GM20431 (cell line): ENCODE data around the gene ATP6V1C2.
"Not testable (repeated sequence)": the region's sequence is repeated elsewhere in the genome, so short reads cannot be mapped to it uniquely, and the experiment has no call there.

Experiments
- in situ Hi-C: fragments of 300-500 bp; cut with MseI, MboI; formaldehyde crosslinking; loops from one replicate; pipeline ENCODE4 v1.15.0; 2020; ENCODE audit warnings: low sequenced_read_pairs; ENCODE audit not compliant: unreplicated experiment

ATP6V1C2 gene

DNA sequence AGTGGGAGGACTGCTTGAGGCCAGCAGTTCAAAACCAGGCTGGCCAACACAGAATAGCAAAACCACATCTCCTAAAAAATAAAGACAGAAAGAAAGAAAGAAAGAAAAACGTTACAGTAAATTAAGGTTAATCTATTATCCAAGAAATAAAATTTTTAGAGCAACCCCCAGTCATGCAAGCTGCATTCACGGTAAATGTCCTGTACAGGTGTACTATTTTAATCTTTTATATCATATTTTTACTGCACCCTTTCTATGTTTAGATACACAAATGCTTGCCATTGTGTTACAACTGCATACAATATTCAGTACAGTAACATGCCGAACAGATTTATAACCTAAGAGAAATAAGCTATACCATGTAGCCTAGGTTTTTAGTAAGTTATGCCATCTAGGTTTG is 85.1 kb downstream of the ATP6V1C2 start:
- in situ Hi-C loops, result no loop called here

DNA sequence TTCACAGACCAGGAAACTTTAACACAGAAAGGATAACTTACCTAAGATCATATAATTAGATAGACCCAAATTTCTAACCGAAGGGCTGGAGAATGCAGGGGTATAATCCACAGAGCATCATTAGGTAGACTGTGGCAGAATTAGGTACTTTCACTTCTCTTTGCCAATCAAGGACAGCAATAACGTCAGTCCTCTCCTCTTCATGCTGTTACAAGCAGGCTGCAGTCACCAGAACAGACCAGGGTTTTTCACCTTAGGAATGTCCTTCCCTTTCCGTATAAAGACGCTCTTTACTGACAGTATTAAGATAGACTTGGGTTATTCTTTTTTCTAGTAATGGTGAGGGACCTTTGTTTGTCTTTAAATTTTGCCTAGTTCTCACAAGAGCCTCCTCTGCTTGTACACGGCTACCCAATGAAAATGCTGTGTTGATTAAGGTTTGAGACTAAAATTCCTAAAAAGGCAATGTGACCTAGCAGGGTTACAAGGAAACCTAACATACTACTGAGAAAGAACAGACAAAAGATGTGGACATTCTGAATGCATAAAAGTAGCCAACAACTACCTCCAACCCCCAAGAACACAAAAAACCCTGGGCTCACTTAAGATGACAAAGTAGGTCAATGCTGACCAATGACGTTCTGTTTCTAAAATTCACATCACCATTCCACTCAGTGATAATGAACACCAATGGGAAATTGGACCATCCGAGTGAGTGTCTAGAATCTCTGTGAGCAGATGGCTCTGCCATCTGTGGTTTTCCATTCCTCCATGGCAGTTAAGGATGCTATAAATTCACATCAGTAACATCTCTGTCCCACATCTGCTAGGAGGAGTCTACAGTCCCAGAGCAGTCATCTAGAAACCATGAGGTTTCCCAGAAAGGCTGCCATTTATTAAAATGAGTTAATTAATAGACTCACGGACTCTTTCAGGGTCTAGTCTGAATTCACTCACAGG is 89.1 kb downstream of the ATP6V1C2 start:
- in situ Hi-C loops, result no loop called here

DNA sequence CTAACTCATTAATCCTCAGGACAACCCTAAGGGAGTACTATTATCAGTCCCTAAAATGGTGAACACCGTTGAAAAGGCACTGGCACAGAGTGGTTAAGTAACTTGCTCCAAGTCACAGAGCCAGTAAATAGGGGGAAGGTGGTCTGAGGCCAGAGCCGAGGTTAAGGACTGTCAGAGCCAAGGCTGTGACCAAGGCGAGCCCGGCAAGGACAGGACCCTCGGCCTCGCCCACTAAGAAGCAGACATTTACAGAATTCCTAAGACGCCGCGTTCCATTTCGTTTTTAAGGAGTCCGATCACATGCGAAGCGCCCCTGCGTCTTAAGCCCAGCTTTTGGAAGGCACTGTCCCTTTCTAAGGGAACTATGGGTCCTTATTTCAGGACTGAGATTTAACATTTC is 90.1 kb downstream of the ATP6V1C2 start:
- in situ Hi-C loops, result no loop called here

DNA sequence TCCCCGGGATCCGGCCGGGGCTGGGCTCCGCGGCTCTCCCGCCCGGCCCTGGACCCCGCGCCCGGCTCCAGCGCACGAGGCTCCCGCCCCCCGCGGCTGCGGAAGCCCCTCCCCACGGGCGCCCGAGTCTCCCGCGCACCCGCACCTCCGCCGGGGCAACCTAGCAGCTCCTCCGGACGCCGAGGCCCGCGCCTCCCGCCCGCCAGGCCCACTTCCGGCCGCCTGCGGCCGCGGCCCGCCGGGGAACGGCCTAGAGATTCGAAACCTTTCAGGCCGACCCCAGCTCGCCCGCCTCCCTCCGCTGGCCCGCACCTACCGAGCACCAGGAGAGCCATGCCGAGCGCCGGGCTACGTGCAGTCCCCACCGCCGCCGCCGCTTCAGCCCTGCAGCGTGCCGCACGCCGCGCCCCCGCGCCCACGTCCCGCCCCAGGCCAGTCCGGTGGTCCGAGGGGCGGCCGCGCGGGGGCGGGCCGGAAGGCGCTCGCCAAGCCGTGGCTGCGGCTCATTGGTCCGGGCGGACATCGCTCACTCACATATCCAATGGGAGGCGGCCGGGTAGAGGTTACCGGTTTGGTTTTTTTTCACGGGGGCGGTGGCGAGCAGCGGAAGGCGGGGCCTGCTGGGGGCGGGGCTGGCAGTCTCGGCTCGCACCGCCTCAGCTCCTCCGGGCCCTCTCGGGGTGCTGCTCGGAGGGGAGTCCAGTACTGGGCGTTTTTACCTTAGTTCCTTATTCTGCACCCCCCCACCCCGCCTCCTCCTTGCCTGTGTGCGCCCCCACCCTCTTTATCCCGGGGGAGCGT is 91.1 kb downstream of the ATP6V1C2 start, which contains the start of gene PDIA6:
PDIA6 (minus strand) TSS at position 424 of the 801 bp plus-strand sequence; CDS start at position 335, 89 bp downstream.
- in situ Hi-C loops, result no loop called here

DNA sequence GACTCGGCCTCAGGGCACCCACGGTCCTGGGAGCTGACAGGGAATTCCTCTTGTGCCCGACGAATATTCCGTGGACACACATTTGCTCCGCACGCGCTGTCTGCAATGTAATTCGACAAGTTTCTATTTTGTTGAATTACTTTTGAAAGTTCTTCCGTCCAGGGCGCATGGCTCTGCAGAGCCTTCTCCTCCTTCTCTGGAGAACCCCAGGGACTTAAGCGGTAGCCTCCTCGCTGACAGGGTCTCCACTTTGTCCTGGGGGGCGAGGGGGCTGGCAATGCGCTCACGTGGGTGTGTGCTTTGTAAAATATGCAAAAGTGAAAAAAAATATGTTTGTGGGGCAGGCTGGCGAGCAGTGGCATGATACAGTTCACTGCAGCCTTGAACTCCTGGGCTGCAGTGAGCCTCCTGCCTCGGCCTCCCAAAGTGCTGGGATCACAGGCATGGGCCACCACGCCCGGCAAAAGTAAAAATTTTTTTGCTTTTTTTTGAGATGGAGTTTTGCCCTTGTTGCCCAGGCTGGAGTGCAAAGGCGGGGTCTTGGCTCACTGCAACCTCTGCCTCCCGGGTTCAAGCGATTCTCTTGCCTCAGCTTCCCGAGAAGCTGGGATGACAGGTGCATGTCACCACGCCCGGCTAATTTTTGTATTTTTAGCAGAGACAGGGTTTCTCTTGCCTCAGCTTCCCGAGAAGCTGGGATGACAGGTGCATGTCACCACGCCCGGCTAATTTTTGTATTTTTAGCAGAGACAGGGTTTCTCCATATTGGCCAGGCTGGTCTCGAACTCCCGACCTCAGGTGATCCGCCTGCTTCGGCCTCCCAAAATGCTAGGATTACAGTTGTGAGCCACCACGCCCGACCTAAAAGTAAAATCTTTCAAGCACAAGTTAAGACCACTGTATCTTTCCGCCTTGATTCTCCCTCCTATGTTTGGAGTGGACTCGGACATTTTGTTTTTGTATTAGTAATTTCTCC is 92.0 kb downstream of the ATP6V1C2 start:
- in situ Hi-C loops, result not testable (repeated sequence)

DNA sequence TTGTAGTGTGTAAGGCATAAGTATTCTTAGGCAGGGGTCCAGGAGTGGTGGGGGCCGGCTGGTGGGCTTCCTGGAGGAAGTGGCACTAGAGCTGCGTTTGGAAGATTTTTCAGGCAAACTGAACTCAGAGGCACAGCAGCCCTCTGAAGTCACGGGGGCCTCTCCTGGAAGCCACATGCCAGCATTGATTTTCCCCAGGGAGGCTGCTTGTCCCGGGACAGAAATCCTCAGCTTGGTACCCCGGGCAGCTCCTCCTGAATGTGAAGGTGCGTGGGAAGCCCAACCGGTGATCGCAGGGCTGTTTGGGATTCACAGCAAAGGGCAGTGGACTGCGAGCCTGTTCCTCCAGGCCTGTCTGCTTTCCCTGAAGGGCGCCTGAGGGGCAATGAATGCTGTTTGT is 92.7 kb downstream of the ATP6V1C2 start:
- in situ Hi-C loops, result no loop called here

DNA sequence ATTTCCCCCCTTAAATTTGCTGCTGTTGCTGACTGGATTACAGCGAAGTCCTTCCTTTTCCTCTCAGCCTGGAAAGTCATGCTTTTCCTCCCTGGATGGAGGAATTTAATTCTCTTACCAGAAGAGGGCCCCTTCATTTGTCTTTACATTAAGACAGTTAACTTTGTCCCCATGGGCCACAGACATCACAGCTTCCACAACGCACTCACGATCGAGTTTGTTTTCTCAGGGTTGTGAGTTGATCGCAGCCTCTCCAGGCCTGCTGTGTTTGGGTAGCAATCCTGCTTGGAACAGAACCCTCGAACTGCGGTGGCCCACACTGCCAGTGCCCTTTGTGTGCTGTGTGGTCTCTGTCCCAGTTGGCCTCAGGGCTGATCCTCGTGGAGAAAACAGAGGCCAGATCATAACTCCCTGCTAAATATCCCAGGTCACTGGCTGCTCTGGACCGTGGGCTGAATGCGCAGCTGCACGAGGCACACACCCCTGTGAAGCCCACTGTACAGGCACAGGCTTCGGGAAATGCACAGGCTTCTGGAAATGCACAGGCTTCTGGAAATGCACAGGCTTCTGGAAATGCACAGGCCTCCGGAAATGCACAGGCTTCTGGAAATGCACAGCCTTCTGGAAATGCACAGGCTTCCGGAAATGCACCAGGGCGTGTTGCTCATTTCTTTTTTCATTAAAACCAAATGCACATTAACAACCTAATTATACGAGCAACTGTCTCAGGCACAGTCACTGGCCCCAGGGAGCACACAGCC is 93.3 kb downstream of the ATP6V1C2 start:
- in situ Hi-C loops, result no loop called here

DNA sequence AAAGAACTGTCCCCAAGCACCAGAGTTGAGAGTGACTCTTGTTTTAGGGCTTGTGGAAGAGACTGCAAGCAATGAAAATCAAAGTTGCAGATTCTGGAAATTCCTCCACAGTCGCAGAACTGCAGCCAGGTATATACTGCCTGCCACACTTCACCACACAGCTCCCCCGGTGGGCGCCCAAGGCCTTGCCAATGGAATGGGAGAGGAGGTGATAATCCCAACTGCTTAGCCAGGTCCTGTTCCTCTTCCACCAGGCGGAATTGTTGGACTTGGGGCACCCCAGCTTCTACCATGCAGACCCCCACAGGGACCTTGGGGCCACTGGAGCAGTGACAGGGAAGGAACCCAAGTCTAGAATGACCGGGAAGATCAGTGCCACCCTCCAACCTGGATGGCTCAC is 96.0 kb downstream of the ATP6V1C2 start:
- in situ Hi-C loops, result no loop called here

DNA sequence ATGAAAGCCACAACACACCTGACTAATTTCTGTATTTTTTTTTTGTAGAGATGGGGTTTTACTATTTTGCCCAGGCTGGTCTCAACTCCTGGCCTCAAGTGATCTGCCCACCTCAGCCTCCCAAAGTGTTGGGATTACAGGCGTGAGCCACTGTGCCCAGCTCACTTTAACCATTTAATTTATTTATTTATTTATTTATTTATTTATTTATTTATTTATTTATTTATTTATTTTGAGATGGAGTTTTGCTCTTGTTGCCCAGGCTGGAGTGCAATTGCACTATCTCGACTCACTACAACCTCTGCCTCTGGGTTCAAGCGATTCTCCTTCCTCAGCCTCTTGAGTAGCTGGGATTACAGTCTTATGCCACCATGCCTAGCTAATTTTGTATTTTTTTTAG is 96.9 kb downstream of the ATP6V1C2 start:
- in situ Hi-C loops, result not testable (repeated sequence)

DNA sequence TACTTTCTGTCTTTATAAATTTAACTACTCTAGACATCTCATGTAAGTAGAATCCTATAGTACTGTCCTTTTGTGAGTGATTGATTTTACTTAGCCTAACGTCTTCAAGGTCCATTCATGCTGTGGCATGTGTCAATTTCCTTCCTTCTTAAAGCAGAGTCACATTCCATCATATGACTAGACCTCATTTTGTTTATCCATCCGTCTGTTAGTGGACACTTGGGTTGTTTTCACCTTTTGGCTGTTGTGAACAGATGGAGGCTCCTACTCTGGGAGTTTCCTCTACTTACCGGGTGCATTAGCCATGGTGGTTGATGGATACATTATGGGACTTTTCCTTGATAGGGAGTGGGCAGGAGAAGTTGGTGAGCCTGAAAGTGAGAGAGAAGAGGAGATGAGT is 97.6 kb downstream of the ATP6V1C2 start:
- in situ Hi-C loops, result no loop called here

DNA sequence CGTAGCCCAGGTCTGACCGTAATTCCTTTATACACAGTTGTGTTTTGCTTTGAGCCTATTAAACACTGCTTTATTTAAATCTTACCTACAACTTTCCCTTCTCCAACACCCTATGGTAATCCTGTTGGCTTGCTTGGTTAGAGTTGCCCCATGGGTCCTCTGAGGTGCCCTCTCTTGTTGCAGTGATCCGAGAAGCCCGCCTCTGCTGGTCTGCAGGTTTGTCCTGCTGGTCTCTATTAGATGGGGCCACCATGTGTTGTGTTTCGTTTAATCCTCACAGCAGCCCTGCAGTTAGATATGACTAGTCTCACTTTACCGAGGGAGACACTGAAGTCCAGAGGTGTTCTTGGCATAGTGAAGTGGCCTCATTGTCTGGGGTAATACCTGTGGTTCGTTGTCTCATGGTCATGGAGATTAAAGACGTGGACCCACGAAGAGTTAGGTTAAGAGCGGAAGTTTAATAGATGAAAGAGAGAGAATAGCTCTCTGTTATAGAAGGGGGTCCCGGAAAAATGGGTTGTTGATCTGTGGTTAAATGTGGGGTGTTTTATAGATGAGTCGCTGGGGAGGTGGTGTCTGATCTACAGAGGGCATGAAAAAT is 98.4 kb downstream of the ATP6V1C2 start:
- in situ Hi-C loops, result no loop called here

DNA sequence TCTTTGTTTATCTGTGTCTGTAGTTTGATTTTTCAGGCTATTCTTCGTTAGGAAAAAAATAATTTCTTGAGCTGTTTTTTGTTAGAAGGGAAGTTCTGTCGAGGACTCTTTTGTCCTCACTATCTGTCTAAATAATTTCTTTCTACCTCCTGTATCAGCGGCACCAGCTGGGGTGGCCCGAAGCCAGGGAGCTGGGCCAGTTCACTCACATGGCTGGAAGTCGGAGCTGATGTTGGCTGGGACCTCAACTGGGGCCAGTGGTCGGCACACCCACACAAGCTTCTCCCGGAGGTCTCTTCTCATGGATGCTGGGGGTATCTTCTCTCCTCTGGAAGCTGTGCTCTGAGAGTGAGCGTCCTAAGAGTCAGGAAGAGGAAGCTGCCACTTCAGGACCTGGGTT is 99.1 kb downstream of the ATP6V1C2 start:
- in situ Hi-C loops, result no loop called here

DNA sequence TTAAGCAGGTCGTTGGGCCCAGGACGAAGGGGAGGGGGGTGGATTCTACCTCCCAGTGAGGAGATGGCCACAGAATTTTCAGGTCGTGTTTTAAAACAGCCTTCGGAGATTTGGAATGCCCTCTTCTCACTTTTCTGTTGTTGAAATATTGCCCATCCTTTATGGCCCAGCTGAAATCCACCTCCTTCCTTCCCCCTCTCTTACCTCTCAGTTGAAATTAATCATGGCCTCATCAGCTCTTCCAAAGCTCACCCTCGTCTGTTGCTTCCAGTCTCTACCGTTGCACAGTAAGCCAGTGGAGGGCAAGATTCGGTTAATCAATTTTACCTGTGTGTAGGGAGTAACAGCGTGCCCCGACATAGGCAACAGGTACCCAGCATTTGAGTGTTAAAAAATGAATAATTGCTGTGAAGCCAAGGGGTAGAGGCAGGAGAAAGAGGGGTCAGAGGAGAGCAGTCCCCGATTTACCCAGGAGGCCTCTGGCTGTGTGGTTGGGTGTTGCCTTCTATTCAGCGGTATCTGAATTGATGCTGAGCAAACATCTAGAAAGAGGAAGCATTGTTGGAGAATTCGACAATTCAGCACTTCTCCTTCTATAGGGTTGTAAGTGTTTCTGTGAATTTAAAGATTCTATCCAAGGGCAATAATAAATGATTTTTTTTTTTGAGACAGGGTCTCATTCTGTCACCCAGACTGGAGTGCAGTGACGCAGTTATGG is 99.7 kb downstream of the ATP6V1C2 start:
- in situ Hi-C loops, result no loop called here

DNA sequence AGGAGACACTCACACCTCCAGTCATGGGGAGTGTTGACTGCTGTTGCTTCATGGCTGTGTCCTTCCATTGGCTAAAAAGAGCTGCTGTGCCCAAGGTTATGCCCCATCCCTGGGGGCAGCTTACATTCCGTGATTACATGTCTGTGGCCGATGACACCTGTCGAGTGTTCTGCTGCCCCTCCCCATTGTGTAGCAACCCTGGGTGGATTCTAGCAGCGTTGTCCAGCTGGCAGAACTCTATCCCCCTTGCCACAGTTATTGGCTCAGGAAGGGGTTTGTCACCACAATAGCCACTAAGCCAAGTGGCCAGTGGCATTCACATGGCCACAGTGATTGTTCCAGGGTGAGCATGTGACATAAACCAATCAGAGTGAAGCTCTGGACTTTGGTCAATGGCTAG is 102.8 kb downstream of the ATP6V1C2 start:
- in situ Hi-C loops, result no loop called here

DNA sequence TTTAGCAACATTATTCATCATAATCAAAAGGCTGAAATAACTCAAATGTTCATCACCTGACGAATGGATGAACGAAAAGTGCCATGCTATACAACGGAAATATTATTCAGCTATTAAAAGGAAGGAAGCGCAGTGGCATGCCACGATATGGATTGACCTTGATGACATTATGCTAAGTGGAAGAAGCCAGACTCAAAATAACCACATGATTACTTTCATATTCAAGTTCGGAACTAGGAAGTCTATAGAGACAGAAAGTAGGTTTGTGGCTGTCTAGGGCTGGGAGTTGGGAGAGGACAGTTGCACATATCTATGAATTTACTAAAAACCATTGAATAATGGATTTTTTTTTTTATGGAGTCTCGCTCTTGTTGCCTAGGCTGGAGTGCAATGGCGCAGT is 104.6 kb downstream of the ATP6V1C2 start:
- in situ Hi-C loops, result no loop called here

DNA sequence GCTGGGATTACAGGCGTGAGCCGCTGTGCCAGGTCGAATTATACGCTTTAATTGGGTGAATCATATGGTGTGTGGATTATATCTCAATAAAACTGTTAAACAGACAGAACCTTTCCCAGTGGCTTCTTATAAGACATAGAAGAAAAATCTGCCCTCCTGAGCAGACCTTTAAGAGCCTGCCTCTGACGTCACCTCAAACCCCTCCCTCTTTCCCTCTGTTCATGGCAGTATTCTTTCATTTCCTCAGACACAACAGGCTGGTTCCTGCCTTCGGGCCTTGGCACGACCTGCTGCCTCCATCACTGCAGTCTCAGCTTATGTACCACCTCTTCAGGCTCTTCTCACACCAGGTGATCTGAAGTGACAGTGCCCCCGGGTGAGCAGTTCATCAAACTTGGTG is 105.2 kb downstream of the ATP6V1C2 start:
- in situ Hi-C loops, result no loop called here

DNA sequence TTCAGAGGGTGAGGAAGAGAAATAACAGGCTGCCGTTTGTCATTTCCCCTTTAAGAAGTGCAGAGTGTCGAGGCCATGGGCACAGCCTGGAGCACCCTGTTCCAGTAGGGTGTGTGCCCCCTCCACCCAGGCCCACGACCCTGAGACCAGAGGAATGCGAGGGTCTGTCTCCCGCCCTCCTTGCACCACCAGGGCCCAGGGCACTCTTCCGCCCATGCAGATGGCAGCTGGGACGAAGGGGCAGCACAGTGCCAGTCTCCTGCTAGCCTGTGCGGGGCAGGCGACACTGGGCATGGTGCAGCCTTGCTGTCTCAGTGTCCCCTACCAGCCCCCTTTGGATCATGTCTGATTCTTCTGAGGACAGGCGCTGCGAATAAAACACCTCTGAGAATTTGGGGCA is 106.9 kb downstream of the ATP6V1C2 start:
- in situ Hi-C loops, result no loop called here

DNA sequence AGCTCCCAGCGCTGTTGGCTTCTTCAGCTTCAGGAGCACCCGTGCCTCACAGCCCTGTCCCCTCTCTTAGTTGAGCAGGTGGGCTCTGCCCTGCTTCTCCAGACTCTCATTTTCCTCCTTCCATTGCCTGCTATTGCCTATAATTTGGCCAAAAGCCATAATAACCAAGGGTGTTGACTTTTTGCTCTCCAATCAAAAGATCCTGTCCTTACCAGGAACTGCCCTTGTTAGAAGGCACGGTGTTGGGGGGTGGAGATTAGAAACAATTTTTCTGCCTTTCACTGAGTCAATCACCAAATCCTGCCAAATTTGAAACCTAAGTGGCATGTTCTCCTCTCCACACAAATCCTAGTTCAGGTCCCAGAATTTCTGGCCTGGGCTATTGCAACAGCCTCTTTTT is 107.9 kb downstream of the ATP6V1C2 start:
- in situ Hi-C loops, result no loop called here
